ENCODE results near the gene SLC1A5. TPM values are rescaled to one million over a fixed set of nuclear protein-coding genes. Genes with fewer than 3 reads are reported as not detected.

The SLC1A5 gene
- polyA plus RNA-seq, 2 donors: 40.3 to 84.4 TPM

DNA sequence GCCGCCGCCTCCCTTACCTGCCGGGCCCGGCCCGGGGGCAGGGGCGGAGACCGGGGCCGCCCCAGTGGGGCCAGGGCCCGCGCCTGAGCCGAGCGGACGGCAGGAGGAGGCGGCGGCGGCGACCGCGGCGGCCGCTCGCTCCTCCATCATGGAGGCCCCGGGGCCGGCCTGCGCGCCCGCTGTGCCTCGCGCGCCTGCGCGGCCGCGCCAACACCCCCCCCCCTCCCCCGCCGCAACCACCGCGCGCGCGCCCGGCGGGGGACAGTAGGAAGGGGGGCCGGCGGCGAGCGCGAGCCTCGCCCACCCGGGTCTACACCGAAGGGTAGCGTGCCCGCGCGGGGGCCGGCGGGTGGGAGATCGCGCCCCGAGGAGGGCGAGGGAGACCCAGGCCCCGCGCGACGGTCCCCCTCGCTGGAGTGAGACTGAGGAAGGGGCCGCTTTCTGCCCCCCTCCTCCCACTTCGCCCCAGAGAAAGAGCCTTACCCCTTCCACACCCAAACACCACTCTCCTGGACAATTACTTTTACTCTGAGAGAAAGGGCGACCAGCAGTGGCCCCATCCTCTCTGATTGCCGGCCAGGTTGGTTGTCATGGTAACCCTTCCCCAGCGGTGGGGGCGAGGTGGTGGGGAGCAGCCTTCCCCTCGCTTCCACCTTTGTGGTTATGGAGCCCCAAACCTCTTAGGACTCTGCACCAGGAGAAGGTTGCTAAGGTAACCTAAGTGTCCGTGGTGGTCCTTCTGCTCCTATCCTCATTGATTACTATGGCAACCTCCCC lies 41.9 kb downstream of the SLC1A5 start, which contains the start of gene STRN4:
TSS of gene STRN4 (minus strand) at position 170 of the 777 bp plus-strand sequence. CDS start at position 150, 20 bp downstream.
- no peaks in the 10 kb centered on the region for H3K27me3 ChIP-seq (ENCODE audit: control insufficient read depth in 1 of 2, insufficient read depth in 2 of 2, low read length in 2 of 2)
- peak within 1 kb of the TSS; percentile 85 to 89 for H3K27ac ChIP-seq (ENCODE audit: low read depth in 2 of 2, low read length in 1 of 2)
- WGBS, 2 donors: 1 to 2% methylated on average over 27 to 73 of the region's 74 CpGs

DNA sequence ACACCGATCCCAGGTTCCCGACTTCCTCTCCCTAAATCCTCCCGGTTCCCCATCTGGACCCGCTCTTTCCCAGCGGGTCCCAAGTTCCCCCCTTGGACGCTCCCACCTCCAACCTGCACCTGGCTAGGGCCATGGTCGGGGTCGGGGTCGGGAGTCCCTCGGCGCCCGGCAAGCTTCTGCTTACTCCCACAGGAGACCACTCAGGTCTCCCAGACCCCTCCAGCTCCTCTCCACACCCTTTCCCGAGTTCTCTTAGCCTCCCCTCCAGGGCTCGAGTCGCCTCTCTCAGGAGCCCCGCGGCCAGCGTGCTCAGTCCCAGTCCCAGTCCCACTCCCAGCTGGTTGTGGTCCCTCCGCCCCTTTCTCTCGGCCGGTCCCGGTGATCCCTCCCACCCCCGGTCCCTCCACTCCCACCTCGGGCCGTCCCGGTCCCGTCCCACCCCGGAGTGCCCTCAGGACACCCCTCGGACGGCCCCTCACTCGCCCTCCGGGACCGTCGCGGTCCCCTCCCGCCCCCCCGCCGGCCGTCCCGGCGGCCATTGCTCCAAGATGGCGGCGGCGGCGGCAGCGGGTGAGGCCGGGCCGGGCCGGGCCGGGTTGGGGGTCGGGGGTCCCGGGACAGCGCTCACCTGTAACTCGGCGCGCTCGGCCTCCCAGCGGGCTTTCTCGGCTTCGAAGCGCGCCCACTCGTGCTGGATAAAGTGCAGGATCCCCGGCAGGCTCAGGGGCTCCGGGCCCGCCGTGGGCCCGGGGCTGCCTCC lies 42.7 kb downstream of the SLC1A5 start, which contains the start of gene FKRP:
TSS of gene FKRP (plus strand) at position 537 of the 760 bp plus-strand sequence. CDS start 9,394 bp downstream, outside the sequence.
- peak within 1 kb of the TSS; percentile 85 to 89 for H3K27ac ChIP-seq (ENCODE audit: low read depth in 2 of 2, low read length in 1 of 2)
- WGBS, 2 donors: 0 to 1% methylated on average over 50 to 68 of the region's 68 CpGs
- peaks cover 8 to 12% of the 10 kb centered on the region in 2 donors for H3K4me1 ChIP-seq (ENCODE audit: control insufficient read depth in 2 of 2, insufficient read depth in 2 of 2, low read length in 1 of 2)
- H3K9me3 ChIP-seq (ENCODE audit: control insufficient read depth in 2 of 2, insufficient read depth in 1 of 2, low read depth in 1 of 2, low read length in 1 of 2): no peaks in the 10 kb centered on the region
- H3K27me3 ChIP-seq (ENCODE audit: control insufficient read depth in 1 of 2, insufficient read depth in 2 of 2, low read length in 2 of 2): no peaks in the 10 kb centered on the region
- H3K36me3 ChIP-seq (ENCODE audit: control insufficient read depth in 2 of 2, insufficient read depth in 2 of 2, low read length in 1 of 2): peaks cover 0 to 6% of the 10 kb centered on the region in 2 donors
- H3K4me3 ChIP-seq (ENCODE audit: low read depth in 1 of 2, low read length in 2 of 2): peak within 1 kb of the TSS; percentile 87 to 95

More for the DNA sequence above, 41.9 kb downstream of the SLC1A5 start, which contains the start of gene STRN4:
- H3K4me1 ChIP-seq (ENCODE audit: control insufficient read depth in 2 of 2, insufficient read depth in 2 of 2, low read length in 1 of 2): peaks cover 8 to 11% of the 10 kb centered on the region in 2 donors
- no peaks in the 10 kb centered on the region for H3K9me3 ChIP-seq (ENCODE audit: control insufficient read depth in 2 of 2, insufficient read depth in 1 of 2, low read depth in 1 of 2, low read length in 1 of 2)
- peak within 1 kb of the TSS; percentile 87 to 95 for H3K4me3 ChIP-seq (ENCODE audit: low read depth in 1 of 2, low read length in 2 of 2)
- H3K36me3 ChIP-seq (ENCODE audit: control insufficient read depth in 2 of 2, insufficient read depth in 2 of 2, low read length in 1 of 2): peaks cover 0 to under 1% of the 10 kb centered on the region in 2 donors

DNA sequence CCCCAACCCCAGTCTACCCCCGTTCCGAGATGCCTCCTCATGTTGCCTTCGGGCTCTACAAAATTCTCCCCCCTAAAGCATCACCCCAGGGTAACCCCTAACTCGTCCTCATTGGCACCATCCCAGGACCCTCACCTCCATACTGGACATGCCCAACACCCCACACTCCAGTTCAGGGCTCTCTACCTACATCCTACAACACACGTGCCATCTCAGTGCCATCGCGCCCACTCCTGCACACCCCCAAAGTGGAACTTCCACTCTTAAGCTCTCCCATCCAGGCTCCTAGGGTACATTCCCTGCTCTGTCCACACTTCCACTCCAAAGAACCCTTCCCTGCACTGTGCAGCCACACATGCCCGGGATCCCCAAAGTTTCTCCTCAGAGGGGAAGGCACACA lies 43.4 kb downstream of the SLC1A5 start:
- H3K4me3 ChIP-seq (ENCODE audit: low read depth in 1 of 2, low read length in 2 of 2): peak overlapping the region; percentile 87 to 95
- H3K9me3 ChIP-seq (ENCODE audit: control insufficient read depth in 2 of 2, insufficient read depth in 1 of 2, low read depth in 1 of 2, low read length in 1 of 2): no peaks in the 10 kb centered on the region
- H3K4me1 ChIP-seq (ENCODE audit: control insufficient read depth in 2 of 2, insufficient read depth in 2 of 2, low read length in 1 of 2): peaks cover 8 to 12% of the 10 kb centered on the region in 2 donors
- H3K36me3 ChIP-seq (ENCODE audit: control insufficient read depth in 2 of 2, insufficient read depth in 2 of 2, low read length in 1 of 2): peaks cover 0 to 9% of the 10 kb centered on the region in 2 donors
- H3K27me3 ChIP-seq (ENCODE audit: control insufficient read depth in 1 of 2, insufficient read depth in 2 of 2, low read length in 2 of 2): no peaks in the 10 kb centered on the region
- 11 to 17% methylated on average over 8 of the region's 8 CpGs for WGBS, 2 donors
- no peak overlapping the region for H3K27ac ChIP-seq (ENCODE audit: low read depth in 2 of 2, low read length in 1 of 2)

DNA sequence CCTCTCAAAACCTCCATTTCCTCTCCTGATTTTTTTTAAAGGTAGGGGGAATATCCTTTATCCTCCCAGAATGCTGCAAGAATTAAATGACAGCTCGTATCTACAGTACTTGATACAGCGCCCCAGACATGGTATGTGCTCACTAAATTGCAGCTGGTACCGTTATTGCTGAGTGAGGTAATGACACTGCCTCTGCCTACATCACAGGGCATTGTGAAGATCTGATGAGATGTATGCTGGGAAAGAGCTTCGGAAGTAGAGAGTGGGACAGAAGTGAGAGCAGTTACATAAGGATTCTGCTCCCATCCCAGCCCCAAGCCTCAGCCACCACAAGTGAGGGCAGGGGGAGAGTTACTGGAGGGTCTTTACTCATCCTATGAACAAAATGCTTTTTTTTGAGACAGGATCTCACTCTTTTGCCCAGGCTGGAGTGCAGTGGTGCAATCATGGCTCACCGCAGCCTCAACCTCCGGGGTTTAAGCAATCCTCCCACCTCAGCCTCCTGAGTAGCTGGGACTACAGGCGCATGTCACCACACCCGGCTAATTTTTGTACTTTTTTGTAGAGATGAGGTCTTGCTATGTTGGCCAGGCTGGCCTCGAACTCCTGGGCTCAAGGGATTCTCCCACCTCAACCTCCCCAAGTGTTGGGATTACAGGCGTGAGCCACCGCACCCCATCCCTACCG lies 44.2 kb downstream of the SLC1A5 start:
- H3K9me3 ChIP-seq (ENCODE audit: control insufficient read depth in 2 of 2, insufficient read depth in 1 of 2, low read depth in 1 of 2, low read length in 1 of 2): no peaks in the 10 kb centered on the region
- peaks cover 0 to 9% of the 10 kb centered on the region in 2 donors for H3K36me3 ChIP-seq (ENCODE audit: control insufficient read depth in 2 of 2, insufficient read depth in 2 of 2, low read length in 1 of 2)
- no peak overlapping the region for H3K27ac ChIP-seq (ENCODE audit: low read depth in 2 of 2, low read length in 1 of 2)
- no peaks in the 10 kb centered on the region for H3K27me3 ChIP-seq (ENCODE audit: control insufficient read depth in 1 of 2, insufficient read depth in 2 of 2, low read length in 2 of 2)
- no peak overlapping the region for H3K4me3 ChIP-seq (ENCODE audit: low read depth in 1 of 2, low read length in 2 of 2)
- 82 to 84% methylated on average over 12 of the region's 12 CpGs for WGBS, 2 donors
- peaks cover 8 to 12% of the 10 kb centered on the region in 2 donors for H3K4me1 ChIP-seq (ENCODE audit: control insufficient read depth in 2 of 2, insufficient read depth in 2 of 2, low read length in 1 of 2)

DNA sequence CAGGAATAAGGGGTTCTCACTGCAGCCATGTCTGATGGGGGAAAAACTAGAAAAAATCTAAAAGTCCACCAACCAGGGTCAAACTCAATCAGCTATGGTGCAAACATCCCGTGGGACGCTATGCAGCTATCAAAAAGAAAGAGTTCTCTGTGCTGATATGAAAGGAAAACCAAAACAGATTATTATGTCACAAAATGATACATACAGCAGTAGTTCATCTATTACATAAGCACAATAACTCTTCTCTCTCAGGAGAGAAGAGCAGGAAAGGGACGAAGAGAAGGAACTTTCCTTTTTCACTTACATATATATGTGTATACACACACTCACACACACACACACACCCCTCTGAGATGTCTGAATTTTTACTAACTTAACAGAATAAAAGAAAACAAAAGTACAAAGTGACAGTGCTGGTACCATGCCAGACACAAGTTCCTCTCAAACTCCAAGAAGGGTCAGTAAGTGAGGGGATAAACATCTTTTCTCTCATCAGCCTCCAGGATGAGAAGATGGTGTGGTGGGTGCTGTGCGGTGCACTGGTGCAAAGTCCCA lies 45.4 kb downstream of the SLC1A5 start:
- Histone ChIP-seq H3K36me3 (ENCODE audit: control insufficient read depth in 2 of 2, insufficient read depth in 2 of 2, low read length in 1 of 2) (peaks cover 0 to 14% of the 10 kb centered on the region in 2 donors), H3K4me1 (ENCODE audit: control insufficient read depth in 2 of 2, insufficient read depth in 2 of 2, low read length in 1 of 2) (peaks cover 8 to 16% of the 10 kb centered on the region in 2 donors), H3K27me3 (ENCODE audit: control insufficient read depth in 1 of 2, insufficient read depth in 2 of 2, low read length in 2 of 2) (no peaks in the 10 kb centered on the region), H3K27ac (ENCODE audit: low read depth in 2 of 2, low read length in 1 of 2) (peak overlapping the region in 1 of 2 donors; percentile 28), H3K4me3 (ENCODE audit: low read depth in 1 of 2, low read length in 2 of 2) (no peak overlapping the region), H3K9me3 (ENCODE audit: control insufficient read depth in 2 of 2, insufficient read depth in 1 of 2, low read depth in 1 of 2, low read length in 1 of 2) (no peaks in the 10 kb centered on the region)
- WGBS, 2 donors: 67 to 73% methylated on average over 4 of the region's 4 CpGs

DNA sequence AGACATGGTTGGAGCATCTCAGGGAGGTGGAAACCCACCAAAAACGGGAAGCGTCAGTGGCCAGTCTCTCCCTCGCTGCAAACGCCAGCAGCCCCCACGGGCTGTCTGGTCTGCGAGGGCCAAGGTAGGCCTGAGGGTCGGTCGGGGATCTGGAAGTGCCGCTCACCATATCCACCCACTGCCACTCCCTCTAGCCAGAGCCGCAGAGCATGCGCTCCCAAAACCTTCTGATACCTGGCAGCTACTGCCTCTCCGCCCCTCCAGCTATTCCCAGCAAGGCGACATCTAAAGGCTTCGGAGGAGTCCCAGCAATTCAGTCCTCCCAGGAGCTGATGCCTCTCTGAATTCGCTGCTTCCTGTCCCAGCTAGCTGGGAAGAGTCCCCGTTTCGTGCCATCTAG lies 46.9 kb downstream of the SLC1A5 start:
- WGBS, 2 donors: 70 to 77% methylated on average over 17 of the region's 17 CpGs

DNA sequence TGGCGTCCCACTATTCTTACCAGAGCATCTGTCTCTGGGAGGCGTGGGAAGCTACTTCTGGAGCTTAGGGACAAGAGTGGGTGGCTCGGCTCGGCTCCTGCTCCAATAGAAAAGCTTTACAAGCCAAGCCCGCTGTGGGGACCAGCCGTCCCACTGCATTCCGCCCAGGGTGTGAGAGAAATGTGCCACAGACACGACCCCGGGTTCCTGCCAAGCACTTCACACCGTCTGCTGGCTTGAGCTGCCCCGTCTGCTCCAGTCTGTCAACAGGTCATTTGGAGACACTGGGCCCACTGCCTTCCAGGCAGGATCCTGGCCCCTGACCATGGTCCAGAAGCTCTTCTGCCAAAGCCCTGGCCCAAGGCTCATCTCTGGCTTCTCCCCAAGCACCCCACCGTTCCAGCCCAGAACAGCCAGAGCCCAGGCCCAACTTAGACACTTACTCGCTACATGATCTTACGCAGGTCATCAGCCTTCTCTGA lies 49.1 kb downstream of the SLC1A5 start:
- H3K36me3 ChIP-seq (ENCODE audit: control insufficient read depth in 2 of 2, insufficient read depth in 2 of 2, low read length in 1 of 2): peaks cover 3 to 29% of the 10 kb centered on the region in 2 donors

More for the DNA sequence above, 46.9 kb downstream of the SLC1A5 start:
- Histone ChIP-seq H3K27ac (ENCODE audit: low read depth in 2 of 2, low read length in 1 of 2) (peak overlapping the region in 1 of 2 donors; percentile 10), H3K27me3 (ENCODE audit: control insufficient read depth in 1 of 2, insufficient read depth in 2 of 2, low read length in 2 of 2) (no peaks in the 10 kb centered on the region), H3K9me3 (ENCODE audit: control insufficient read depth in 2 of 2, insufficient read depth in 1 of 2, low read depth in 1 of 2, low read length in 1 of 2) (no peaks in the 10 kb centered on the region), H3K36me3 (ENCODE audit: control insufficient read depth in 2 of 2, insufficient read depth in 2 of 2, low read length in 1 of 2) (peaks cover 3 to 29% of the 10 kb centered on the region in 2 donors), H3K4me3 (ENCODE audit: low read depth in 1 of 2, low read length in 2 of 2) (no peak overlapping the region), H3K4me1 (ENCODE audit: control insufficient read depth in 2 of 2, insufficient read depth in 2 of 2, low read length in 1 of 2) (peaks cover 8 to 16% of the 10 kb centered on the region in 2 donors)

DNA sequence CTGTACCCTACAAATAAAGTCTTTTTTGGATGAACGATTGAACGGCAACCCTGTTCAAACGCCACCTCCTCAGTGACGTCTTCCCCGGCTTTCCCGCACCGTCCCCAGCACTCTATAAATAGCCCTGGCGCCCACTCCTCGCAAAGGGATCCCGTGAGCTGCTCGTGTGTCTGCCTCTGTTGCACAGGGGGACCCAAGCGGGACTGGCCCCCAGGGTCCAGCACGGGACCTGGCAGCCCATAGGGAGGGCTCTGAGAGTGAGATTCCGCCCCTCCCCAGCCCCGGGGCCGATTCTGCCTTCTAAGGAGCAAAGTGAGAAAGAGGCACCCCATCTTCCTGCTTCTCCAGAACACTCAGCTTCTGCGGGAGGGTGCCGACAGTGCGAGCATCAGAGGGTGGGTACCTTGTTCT lies 50.6 kb downstream of the SLC1A5 start:
- no peaks in the 10 kb centered on the region for H3K9me3 ChIP-seq (ENCODE audit: control insufficient read depth in 2 of 2, insufficient read depth in 1 of 2, low read depth in 1 of 2, low read length in 1 of 2)
- no peak overlapping the region for H3K4me3 ChIP-seq (ENCODE audit: low read depth in 1 of 2, low read length in 2 of 2)
- no peaks in the 10 kb centered on the region for H3K27me3 ChIP-seq (ENCODE audit: control insufficient read depth in 1 of 2, insufficient read depth in 2 of 2, low read length in 2 of 2)
- WGBS, 2 donors: 82% methylated on average over 19 of the region's 19 CpGs
- H3K27ac ChIP-seq (ENCODE audit: low read depth in 2 of 2, low read length in 1 of 2): peak overlapping the region in 1 of 2 donors; percentile 13
- peaks cover 3 to 42% of the 10 kb centered on the region in 2 donors for H3K36me3 ChIP-seq (ENCODE audit: control insufficient read depth in 2 of 2, insufficient read depth in 2 of 2, low read length in 1 of 2)
- H3K4me1 ChIP-seq (ENCODE audit: control insufficient read depth in 2 of 2, insufficient read depth in 2 of 2, low read length in 1 of 2): peaks cover 6 to 16% of the 10 kb centered on the region in 2 donors

More for the DNA sequence above, 49.1 kb downstream of the SLC1A5 start:
- Histone ChIP-seq H3K27me3 (ENCODE audit: control insufficient read depth in 1 of 2, insufficient read depth in 2 of 2, low read length in 2 of 2) (no peaks in the 10 kb centered on the region), H3K4me1 (ENCODE audit: control insufficient read depth in 2 of 2, insufficient read depth in 2 of 2, low read length in 1 of 2) (peaks cover 6 to 10% of the 10 kb centered on the region in 2 donors), H3K9me3 (ENCODE audit: control insufficient read depth in 2 of 2, insufficient read depth in 1 of 2, low read depth in 1 of 2, low read length in 1 of 2) (no peaks in the 10 kb centered on the region), H3K4me3 (ENCODE audit: low read depth in 1 of 2, low read length in 2 of 2) (no peak overlapping the region), H3K27ac (ENCODE audit: low read depth in 2 of 2, low read length in 1 of 2) (peak overlapping the region; percentile 14 to 61)
- 69% methylated on average over 14 of the region's 14 CpGs for WGBS, 2 donors

Data from esophagus (tissue), 2 donors.